Esophagus squamous epithelium (tissue), 5 donors: ENCODE measurements around the gene HERC2. TPM values are rescaled to one million over a fixed set of nuclear protein-coding genes. Genes with fewer than 3 reads are reported as not detected.
A peak's percentile ranks its signal among the peaks of the same experiment; 100 is the strongest.
"Not testable (repeated sequence)": the region's sequence is repeated elsewhere in the genome, so short reads cannot be mapped to it uniquely, and the experiment has no call there.

ENCODE experiments used
- DNase-seq: peaks from one replicate; lab custom pipeline; 2025; lab: John Stamatoyannopoulos, UW
- H3K27ac ChIP-seq, 4 donors: fragments of 200-600 bp; sonication (generic); one replicate each; pipeline ENCODE4 v1.5.1; 2016 to 2019; ENCODE audit warnings: mild to moderate bottlenecking in 1 of 4
- H3K27me3 ChIP-seq, 4 donors: fragments of 200-600 bp; sonication (generic); 1 replicate in 3 of 4; 2 replicates in 1 of 4; pipeline versions ENCODE4 v1.5.1 to v1.6.0; 2017 to 2021; ENCODE audit warnings: antibody characterized with exemption in 1 of 4
- H3K36me3 ChIP-seq, 3 donors: fragments of 200-600 bp; sonication (generic); one replicate each; pipeline ENCODE4 v1.5.1; 2016 to 2019
- H3K4me1 ChIP-seq, 3 donors: fragments of 200-600 bp; sonication (generic); one replicate each; pipeline ENCODE4 v1.5.1; 2017 to 2019
- H3K4me3 ChIP-seq, 4 donors: fragments of 200-600 bp; sonication (generic); 1 replicate in 3 of 4; 2 replicates in 1 of 4; pipeline ENCODE4 v1.5.1; 2016 to 2019; ENCODE audit warnings: mild to moderate bottlenecking in 2 of 4, moderate library complexity in 1 of 4
- H3K9me3 ChIP-seq, 3 donors: fragments of 200-600 bp; sonication (generic); one replicate each; pipeline ENCODE4 v1.5.1; 2016 to 2019
- POLR2A ChIP-seq, 4 donors: fragments of 450-650 bp; IDR thresholded peaks; one replicate each; pipeline ENCODE4 v1.6.1; 2017; ENCODE audit warnings: antibody characterized with exemption in 4 of 4, mild to moderate bottlenecking in 4 of 4, moderate library complexity in 3 of 4
- WGBS, 2 donors: methylation state at CpG; one replicate each; pipeline ENCODE4 v1.1.5; 2018; 5-methylcytosine and 5-hydroxymethylcytosine counted together
- intact Hi-C: fragments of 100-400 bp; cut with DNase I; formaldehyde crosslinking; loops from one replicate; pipeline ENCODE4 v1.15.0; 2022
- total RNA-seq, 4 donors: library from RNA; depleted of rRNA; stranded (reverse); fragments of >200 nt; gene quantifications; one replicate each; pipeline ENCODE4 v1.1.0, GENCODE V29; 2016
- TF ChIP-seq, protein P1 (sequence below), 6 experiments: fragments of 450-650 bp in 4 of 6; fragments of 200-600 bp in 2 of 6; sonication (generic) in 2 of 6; IDR thresholded peaks; one replicate each; pipeline ENCODE4 v1.5.1; 2016 to 2019; ENCODE audit warnings: antibody characterized with exemption in 6 of 6, mild to moderate bottlenecking in 4 of 6, moderate library complexity in 4 of 6
- donor health status: DM: yes; HTN: yes; CAD: no.

HERC2 gene
- total RNA-seq, 4 donors from 2014 or later, result 32.2 to 45.0 (median 39.2) TPM

DNA sequence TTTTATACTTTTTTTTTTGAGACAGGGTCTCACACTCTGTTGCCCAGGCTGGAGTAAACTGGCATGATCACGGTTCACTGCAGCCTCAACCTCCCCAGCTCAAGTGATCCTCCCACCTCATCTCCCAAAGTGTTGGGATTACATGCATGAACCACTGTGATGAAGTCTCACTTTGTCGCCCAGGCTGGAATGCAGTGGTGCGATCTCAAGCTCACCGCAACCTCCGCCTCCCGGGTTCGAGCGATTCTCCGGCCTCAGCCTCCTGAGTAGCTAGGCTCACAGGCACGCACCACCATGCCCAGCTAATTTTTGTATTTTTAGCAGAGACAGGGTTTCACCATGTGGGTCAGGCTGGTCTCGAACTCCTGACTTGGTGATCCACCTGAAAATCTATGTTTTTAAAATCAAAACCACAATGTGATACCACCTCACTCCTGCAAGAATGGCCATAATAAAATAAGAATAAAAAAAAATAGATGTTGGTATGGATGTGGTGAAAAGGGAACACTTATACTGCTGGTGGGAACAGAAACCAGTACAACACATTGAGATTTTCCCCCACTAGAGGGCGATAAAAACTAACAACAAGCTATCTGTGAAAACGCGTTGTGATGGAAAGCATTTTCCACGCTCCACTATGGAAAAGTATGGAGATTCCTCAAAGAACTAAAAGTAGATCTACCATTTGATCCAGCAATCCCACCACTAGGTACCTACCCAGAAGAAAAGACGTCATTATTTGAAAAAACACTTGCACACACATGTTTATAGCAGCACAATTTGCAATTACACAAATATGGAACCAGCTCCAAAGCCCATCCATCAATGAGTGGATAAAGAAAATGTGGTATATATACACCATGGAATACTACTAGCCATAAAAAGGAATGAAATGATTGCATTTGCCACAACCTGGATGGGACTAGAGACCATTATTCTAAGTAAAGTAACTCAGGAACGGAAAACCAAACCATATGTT lies 196.0 kb downstream of the HERC2 start:
- no peak for TF ChIP-seq POLR2A (IDR thresholded peaks at IDR 0.05)
- TF ChIP-seq, protein P1, sequence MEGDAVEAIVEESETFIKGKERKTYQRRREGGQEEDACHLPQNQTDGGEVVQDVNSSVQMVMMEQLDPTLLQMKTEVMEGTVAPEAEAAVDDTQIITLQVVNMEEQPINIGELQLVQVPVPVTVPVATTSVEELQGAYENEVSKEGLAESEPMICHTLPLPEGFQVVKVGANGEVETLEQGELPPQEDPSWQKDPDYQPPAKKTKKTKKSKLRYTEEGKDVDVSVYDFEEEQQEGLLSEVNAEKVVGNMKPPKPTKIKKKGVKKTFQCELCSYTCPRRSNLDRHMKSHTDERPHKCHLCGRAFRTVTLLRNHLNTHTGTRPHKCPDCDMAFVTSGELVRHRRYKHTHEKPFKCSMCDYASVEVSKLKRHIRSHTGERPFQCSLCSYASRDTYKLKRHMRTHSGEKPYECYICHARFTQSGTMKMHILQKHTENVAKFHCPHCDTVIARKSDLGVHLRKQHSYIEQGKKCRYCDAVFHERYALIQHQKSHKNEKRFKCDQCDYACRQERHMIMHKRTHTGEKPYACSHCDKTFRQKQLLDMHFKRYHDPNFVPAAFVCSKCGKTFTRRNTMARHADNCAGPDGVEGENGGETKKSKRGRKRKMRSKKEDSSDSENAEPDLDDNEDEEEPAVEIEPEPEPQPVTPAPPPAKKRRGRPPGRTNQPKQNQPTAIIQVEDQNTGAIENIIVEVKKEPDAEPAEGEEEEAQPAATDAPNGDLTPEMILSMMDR (IDR thresholded peaks at IDR 0.05), result peak; percentile 39 to 66 (median 53)
- DNase-seq, result no peak

DNA sequence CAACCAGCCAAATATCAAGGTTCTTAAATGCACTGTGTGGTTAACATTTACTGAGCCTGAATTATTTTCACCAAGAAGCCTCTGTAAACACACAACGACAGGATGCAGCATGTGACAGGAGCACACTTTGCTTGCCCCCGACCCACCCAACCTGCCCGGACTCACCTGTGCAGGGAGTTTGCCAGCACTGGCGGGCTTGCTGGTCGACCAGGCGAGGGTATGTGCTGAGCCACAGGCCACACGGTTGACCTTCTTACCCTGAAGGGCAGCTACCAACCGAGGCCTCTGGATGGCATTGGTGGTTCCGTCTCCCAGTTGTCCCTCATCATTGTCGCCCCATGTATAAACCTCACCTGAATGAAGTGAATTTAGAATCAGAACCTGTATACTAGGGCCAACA lies 197.1 kb downstream of the HERC2 start:
- Histone ChIP-seq H3K9me3 (no peaks in the 10 kb centered on the region), H3K27me3 (no peaks in the 10 kb centered on the region), H3K27ac (no peak overlapping the region), H3K4me1 (peaks cover 7 to 26% (median 7%) of the 10 kb centered on the region in 3 donors), H3K36me3 (peaks cover under 1 to 81% (median 16%) of the 10 kb centered on the region in 3 donors), H3K4me3 (no peak overlapping the region)
- no peak for DNase-seq
- TF ChIP-seq POLR2A (IDR thresholded peaks at IDR 0.05), result no peak
- TF ChIP-seq, protein P1 (IDR thresholded peaks at IDR 0.05), result no peak
- intact Hi-C loops, result no loop called here
- WGBS, 2 donors, result 77 to 90% methylated on average over 7 to 9 of the region's 10 CpGs

More for the DNA sequence above, 196.0 kb downstream of the HERC2 start:
- H3K36me3 ChIP-seq, result peaks cover 6 to 81% (median 14%) of the 10 kb centered on the region in 3 donors
- intact Hi-C loops, result no loop called here
- H3K9me3 ChIP-seq, result no peaks in the 10 kb centered on the region
- H3K4me3 ChIP-seq, result no peak overlapping the region
- peaks cover 7 to 26% (median 7%) of the 10 kb centered on the region in 3 donors for H3K4me1 ChIP-seq
- no peak overlapping the region for H3K27ac ChIP-seq
- no peaks in the 10 kb centered on the region for H3K27me3 ChIP-seq
- WGBS, 2 donors, result 66 to 71% methylated on average over 16 to 17 of the region's 17 CpGs

GRCh38 chr15:28123408-28124023 lies 198.5 kb downstream of the HERC2 start:
- H3K27me3 ChIP-seq, result no peaks in the 10 kb centered on the region
- TF ChIP-seq POLR2A (IDR thresholded peaks at IDR 0.05), result no peak
- TF ChIP-seq, protein P1 (IDR thresholded peaks at IDR 0.05), result peak; percentile 24 to 83 (median 77)
- H3K36me3 ChIP-seq, result peaks cover 0 to 81% (median 15%) of the 10 kb centered on the region in 3 donors
- intact Hi-C loops, result no loop called here
- DNase-seq, result no peak
- peak overlapping the region; percentile 66 to 90 (median 81) for H3K27ac ChIP-seq
- WGBS, 2 donors, result 8 to 27% methylated on average over 5 to 6 of the region's 6 CpGs
- H3K9me3 ChIP-seq, result no peaks in the 10 kb centered on the region
- H3K4me3 ChIP-seq, result no peak overlapping the region
- H3K4me1 ChIP-seq, result peaks cover 7 to 26% (median 7%) of the 10 kb centered on the region in 3 donors

DNA sequence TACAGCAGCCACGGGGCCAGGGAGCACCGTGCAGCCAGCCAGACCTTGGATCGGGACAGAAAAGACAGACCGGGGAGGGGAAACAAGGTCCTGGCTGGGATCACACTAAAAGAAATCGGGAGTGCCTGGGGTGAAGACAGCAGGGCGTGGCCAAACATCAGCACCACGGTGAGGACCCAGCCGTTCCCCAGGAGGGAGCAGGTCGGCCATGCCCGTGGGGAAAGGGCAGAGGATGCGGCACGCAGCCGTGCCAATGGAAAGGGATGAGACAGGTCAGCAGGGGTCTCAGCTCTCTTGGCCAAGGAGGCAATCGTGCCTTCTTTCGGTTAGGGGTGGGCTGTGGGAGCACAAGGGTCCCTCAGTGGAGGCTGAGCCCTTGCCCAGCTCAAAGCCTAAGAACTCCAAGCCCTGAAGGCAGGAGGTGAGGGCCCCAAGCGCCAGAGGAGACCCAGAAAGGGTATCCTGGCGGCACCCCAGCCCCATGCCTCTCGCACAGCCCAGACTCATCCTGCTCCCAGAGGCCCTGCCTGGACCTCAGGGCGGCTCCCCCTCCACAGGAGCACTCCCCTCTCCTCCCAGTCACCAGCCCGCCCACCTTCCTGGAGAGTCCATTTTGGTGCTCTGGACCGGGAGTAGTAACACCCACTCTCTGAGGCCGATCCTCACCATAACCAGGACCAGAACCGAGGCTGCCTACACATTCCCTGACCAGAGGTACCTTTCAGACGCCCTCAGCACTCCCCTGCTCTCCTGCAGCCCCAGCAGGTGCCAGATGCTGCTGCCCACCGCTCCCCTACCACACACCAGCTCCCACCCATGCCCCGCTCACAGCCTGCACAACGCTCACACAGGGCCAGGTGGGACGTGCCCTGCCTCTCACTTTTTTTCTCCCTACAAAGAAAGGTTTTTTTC lies 199.7 kb downstream of the HERC2 start:
- intact Hi-C loops, result no loop called here
- TF ChIP-seq, protein P1 (IDR thresholded peaks at IDR 0.05), result no peak
- no peak for TF ChIP-seq POLR2A (IDR thresholded peaks at IDR 0.05)
- no peak for DNase-seq
- H3K36me3 ChIP-seq, result peaks cover 8 to 81% (median 15%) of the 10 kb centered on the region in 3 donors
- no peak overlapping the region for H3K4me3 ChIP-seq
- 58 to 78% methylated on average over 14 to 20 of the region's 28 CpGs for WGBS, 2 donors
- no peaks in the 10 kb centered on the region for H3K9me3 ChIP-seq
- no peaks in the 10 kb centered on the region for H3K27me3 ChIP-seq
- peak overlapping the region; percentile 66 to 90 (median 81) for H3K27ac ChIP-seq
- H3K4me1 ChIP-seq, result peaks cover 7 to 26% (median 7%) of the 10 kb centered on the region in 3 donors

DNA sequence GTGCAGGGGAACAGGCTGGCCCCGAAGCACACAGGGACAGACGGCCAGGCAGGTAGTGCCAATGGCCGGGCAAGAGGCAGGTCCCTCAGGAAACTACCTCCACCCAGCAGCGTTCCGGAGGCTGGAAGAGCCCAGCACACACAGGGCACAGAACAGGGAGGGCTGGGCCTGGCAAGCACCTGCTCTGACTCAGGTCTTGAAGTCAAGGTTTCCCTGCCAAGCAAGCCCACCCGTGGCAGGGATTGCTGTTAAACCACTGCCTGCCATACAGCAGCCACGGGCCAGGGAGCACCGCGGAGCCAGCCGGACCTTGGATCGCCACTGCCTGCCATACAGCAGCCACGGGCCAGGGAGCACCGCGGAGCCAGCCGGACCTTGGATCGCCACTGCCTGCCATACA lies 200.4 kb downstream of the HERC2 start:
- Histone ChIP-seq H3K4me1 (peaks cover 7 to 26% (median 7%) of the 10 kb centered on the region in 3 donors), H3K36me3 (peaks cover 8 to 81% (median 22%) of the 10 kb centered on the region in 3 donors)
- intact Hi-C loops, DNase-seq, H3K4me3 ChIP-seq, H3K27ac ChIP-seq, H3K9me3 ChIP-seq, H3K27me3 ChIP-seq: not testable (repeated sequence)
- 80 to 92% methylated on average over 1 to 3 of the region's 16 CpGs for WGBS, 2 donors
